Measurements from ENCODE around the gene PRKG1. TPM values are rescaled to one million over a fixed set of nuclear protein-coding genes. Genes with fewer than 3 reads are reported as not detected.

PRKG1 gene
- total and polyA plus RNA-seq, 2 donors (not counting 1 experiment from before 2014, with no cell fraction given) = not detected

- intact Hi-C loops (cut with micrococcal nuclease) = no loop called here
- 94% methylated on average over 4 of the region's 4 CpGs for WGBS (ENCODE audit: insufficient coverage)
These were observed 793.7 kb downstream of the PRKG1 start for GRCh38 chr10:51867956-51868355.

DNA sequence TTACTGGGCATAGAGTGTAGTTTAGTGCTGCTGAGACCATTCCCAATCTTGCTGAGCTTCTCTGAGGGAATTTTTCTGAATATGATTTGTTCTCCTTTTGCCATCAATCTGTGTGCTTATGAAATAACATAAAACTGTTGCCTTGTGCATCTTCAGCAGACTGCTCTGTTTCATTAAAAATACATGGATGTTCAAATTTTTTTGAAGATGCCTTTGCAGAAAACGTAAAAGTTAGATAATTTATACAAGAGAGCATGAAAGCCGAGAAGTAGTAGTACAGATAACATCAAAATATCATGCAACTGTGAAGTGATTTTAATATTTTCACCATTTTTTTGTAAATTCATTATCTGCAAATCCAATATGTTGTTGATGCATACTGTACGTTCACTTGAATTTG lies 799.8 kb downstream of the PRKG1 start:
- no peaks in the 10 kb centered on the region for H3K27me3 Mint-ChIP-seq
- no peak overlapping the region for H3K9ac ChIP-seq (ENCODE audit: low read length)
- WGBS (ENCODE audit: insufficient coverage) = no CpG with 5 or more reads among the region's 3 CpGs
- TF ChIP-seq EZH2 (IDR thresholded peaks at IDR 0.05; ENCODE audit: borderline replicate concordance, insufficient read depth, low read depth, low read length, poor library complexity, severe bottlenecking) (no peak), CTCF (IDR thresholded peaks at IDR 0.05) (no peak)
- no peaks in the 10 kb centered on the region for H3K27me3 ChIP-seq (replicated peaks in 1 of 4; ENCODE audit: control extremely low read depth in 1 of 4, control insufficient read depth in 3 of 4, insufficient read depth in 4 of 4, low read length in 3 of 4)
- ATAC-seq (ENCODE audit: low read depth) (no peak), DNase-seq (no peak)
- H3K4me3 ChIP-seq (ENCODE audit: control extremely low read depth in 1 of 5, extremely low read depth in 1 of 5, insufficient read depth in 1 of 5, low read depth in 2 of 5, low read length in 4 of 5) = no peak overlapping the region
- no peaks in the 10 kb centered on the region for H3K79me2 ChIP-seq (ENCODE audit: control insufficient read depth, insufficient read depth, low read length)
- H3K4me3 Mint-ChIP-seq = no peak overlapping the region
- no peaks in the 10 kb centered on the region for H3K4me1 ChIP-seq (ENCODE audit: control insufficient read depth in 2 of 2, insufficient read depth in 2 of 2, low read length in 2 of 2)
- no peaks in the 10 kb centered on the region for H4K20me1 ChIP-seq (ENCODE audit: control insufficient read depth, insufficient read depth, low read length, poor library complexity, severe bottlenecking)
- intact Hi-C loops (cut with micrococcal nuclease) = no loop called here
- H3K9me3 ChIP-seq (ENCODE audit: control extremely low read depth in 1 of 3, control insufficient read depth in 2 of 3, insufficient read depth in 1 of 3, low read length in 2 of 3) = no peaks in the 10 kb centered on the region
- H3K36me3 ChIP-seq (replicated peaks in 1 of 2; ENCODE audit: control extremely low read depth in 1 of 2, control insufficient read depth in 1 of 2, extremely low read depth in 1 of 2, insufficient read depth in 2 of 2, low read length in 1 of 2) = no peaks in the 10 kb centered on the region
- H2AFZ ChIP-seq (ENCODE audit: insufficient read depth, low read depth, low read length, poor library complexity, severe bottlenecking) = no peak overlapping the region
- H3K4me1 Mint-ChIP-seq = no peaks in the 10 kb centered on the region
- ChIA-PET CTCF (no interaction called here), POLR2A (no interaction called here)
- H3K4me2 ChIP-seq (replicated peaks; ENCODE audit: low read depth, low read length, poor library complexity, severe bottlenecking) = no peak overlapping the region
- H3K9me3 Mint-ChIP-seq (ENCODE audit: insufficient read depth) = no peaks in the 10 kb centered on the region
- no peak overlapping the region for H3K27ac ChIP-seq (ENCODE audit: low read length in 2 of 2)
- no peak overlapping the region for H3K27ac Mint-ChIP-seq

More at GRCh38 chr10:51867956-51868355, 793.7 kb downstream of the PRKG1 start:
- no peak for TF ChIP-seq CTCF (IDR thresholded peaks at IDR 0.05)
- TF ChIP-seq EZH2 (IDR thresholded peaks at IDR 0.05; ENCODE audit: borderline replicate concordance, insufficient read depth, low read depth, low read length, poor library complexity, severe bottlenecking) = no peak
- H3K27me3 Mint-ChIP-seq = no peaks in the 10 kb centered on the region
- no peak overlapping the region for H3K27ac Mint-ChIP-seq
- Histone ChIP-seq H2AFZ (ENCODE audit: insufficient read depth, low read depth, low read length, poor library complexity, severe bottlenecking) (no peak overlapping the region), H3K9me3 (ENCODE audit: control extremely low read depth in 1 of 3, control insufficient read depth in 2 of 3, insufficient read depth in 1 of 3, low read length in 2 of 3) (no peaks in the 10 kb centered on the region), H3K4me1 (ENCODE audit: control insufficient read depth in 2 of 2, insufficient read depth in 2 of 2, low read length in 2 of 2) (no peaks in the 10 kb centered on the region), H3K4me2 (replicated peaks; ENCODE audit: low read depth, low read length, poor library complexity, severe bottlenecking) (no peak overlapping the region), H3K27ac (ENCODE audit: low read length in 2 of 2) (no peak overlapping the region), H3K36me3 (replicated peaks in 1 of 2; ENCODE audit: control extremely low read depth in 1 of 2, control insufficient read depth in 1 of 2, extremely low read depth in 1 of 2, insufficient read depth in 2 of 2, low read length in 1 of 2) (no peaks in the 10 kb centered on the region), H3K9ac (ENCODE audit: low read length) (no peak overlapping the region), H3K27me3 (replicated peaks in 1 of 4; ENCODE audit: control extremely low read depth in 1 of 4, control insufficient read depth in 3 of 4, insufficient read depth in 4 of 4, low read length in 3 of 4) (no peaks in the 10 kb centered on the region), H3K79me2 (ENCODE audit: control insufficient read depth, insufficient read depth, low read length) (no peaks in the 10 kb centered on the region), H3K4me3 (ENCODE audit: control extremely low read depth in 1 of 5, extremely low read depth in 1 of 5, insufficient read depth in 1 of 5, low read depth in 2 of 5, low read length in 4 of 5) (no peak overlapping the region), H4K20me1 (ENCODE audit: control insufficient read depth, insufficient read depth, low read length, poor library complexity, severe bottlenecking) (no peaks in the 10 kb centered on the region)
- no peaks in the 10 kb centered on the region for H3K4me1 Mint-ChIP-seq
- DNase-seq = no peak
- ChIA-PET POLR2A (no interaction called here), CTCF (no interaction called here)
- H3K4me3 Mint-ChIP-seq = no peak overlapping the region
- ATAC-seq (ENCODE audit: low read depth) = no peak
- H3K9me3 Mint-ChIP-seq (ENCODE audit: insufficient read depth) = no peaks in the 10 kb centered on the region

Data from B cell (primary cell).